ENCODE results near the gene CSTPP1.
"Not testable (repeated sequence)": the region's sequence is repeated elsewhere in the genome, so short reads cannot be mapped to it uniquely, and the experiment has no call there.

Gene CSTPP1

GRCh38 chr11:47109727-47110246 is 173.2 kb downstream of the CSTPP1 start:
- Histone ChIP-seq H3K4me3 (ENCODE audit: low read depth in 1 of 2, low read length in 2 of 2) (no peak overlapping the region), H3K36me3 (ENCODE audit: insufficient read depth, low read length) (no peaks in the 10 kb centered on the region), H3K9me3 (ENCODE audit: insufficient read depth, low read length, severe bottlenecking) (no peaks in the 10 kb centered on the region), H3K27ac (ENCODE audit: low read length) (no peak overlapping the region), H3K79me2 (ENCODE audit: insufficient read depth, low read length) (no peaks in the 10 kb centered on the region), H4K20me1 (ENCODE audit: insufficient read depth, low read length) (no peaks in the 10 kb centered on the region), H3K9ac (ENCODE audit: low read depth, low read length) (no peak overlapping the region), H3K27me3 (ENCODE audit: insufficient read depth, low read length, poor library complexity) (no peaks in the 10 kb centered on the region), H2AFZ (ENCODE audit: low read depth, low read length) (no peak overlapping the region), H3K4me1 (ENCODE audit: insufficient read depth, low read length) (no peaks in the 10 kb centered on the region), H3K4me2 (ENCODE audit: insufficient read depth, low read length) (no peak overlapping the region)
- DNase-seq = no peak
- no peak for ATAC-seq (ENCODE audit: insufficient read depth, low read depth)
- TF ChIP-seq, protein P1, sequence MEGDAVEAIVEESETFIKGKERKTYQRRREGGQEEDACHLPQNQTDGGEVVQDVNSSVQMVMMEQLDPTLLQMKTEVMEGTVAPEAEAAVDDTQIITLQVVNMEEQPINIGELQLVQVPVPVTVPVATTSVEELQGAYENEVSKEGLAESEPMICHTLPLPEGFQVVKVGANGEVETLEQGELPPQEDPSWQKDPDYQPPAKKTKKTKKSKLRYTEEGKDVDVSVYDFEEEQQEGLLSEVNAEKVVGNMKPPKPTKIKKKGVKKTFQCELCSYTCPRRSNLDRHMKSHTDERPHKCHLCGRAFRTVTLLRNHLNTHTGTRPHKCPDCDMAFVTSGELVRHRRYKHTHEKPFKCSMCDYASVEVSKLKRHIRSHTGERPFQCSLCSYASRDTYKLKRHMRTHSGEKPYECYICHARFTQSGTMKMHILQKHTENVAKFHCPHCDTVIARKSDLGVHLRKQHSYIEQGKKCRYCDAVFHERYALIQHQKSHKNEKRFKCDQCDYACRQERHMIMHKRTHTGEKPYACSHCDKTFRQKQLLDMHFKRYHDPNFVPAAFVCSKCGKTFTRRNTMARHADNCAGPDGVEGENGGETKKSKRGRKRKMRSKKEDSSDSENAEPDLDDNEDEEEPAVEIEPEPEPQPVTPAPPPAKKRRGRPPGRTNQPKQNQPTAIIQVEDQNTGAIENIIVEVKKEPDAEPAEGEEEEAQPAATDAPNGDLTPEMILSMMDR (IDR thresholded peaks at IDR 0.05; ENCODE audit: borderline replicate concordance, extremely low read depth, low read length, poor library complexity, severe bottlenecking) = no peak
- no peak for TF ChIP-seq EZH2 (IDR thresholded peaks at IDR 0.05; ENCODE audit: borderline replicate concordance, low read depth, low read length, severe bottlenecking)

- Histone ChIP-seq H3K27ac (ENCODE audit: low read length) (no peak overlapping the region), H3K4me1 (ENCODE audit: insufficient read depth, low read length) (no peaks in the 10 kb centered on the region), H4K20me1 (ENCODE audit: insufficient read depth, low read length) (no peaks in the 10 kb centered on the region), H3K4me2 (ENCODE audit: insufficient read depth, low read length) (no peak overlapping the region), H3K36me3 (ENCODE audit: insufficient read depth, low read length) (no peaks in the 10 kb centered on the region), H3K9ac (ENCODE audit: low read depth, low read length) (no peak overlapping the region), H3K27me3 (ENCODE audit: insufficient read depth, low read length, poor library complexity) (no peaks in the 10 kb centered on the region), H3K4me3 (ENCODE audit: low read depth in 1 of 2, low read length in 2 of 2) (no peak overlapping the region), H3K79me2 (ENCODE audit: insufficient read depth, low read length) (no peaks in the 10 kb centered on the region), H2AFZ (ENCODE audit: low read depth, low read length) (no peak overlapping the region), H3K9me3 (ENCODE audit: insufficient read depth, low read length, severe bottlenecking) (no peaks in the 10 kb centered on the region)
- ATAC-seq (ENCODE audit: insufficient read depth, low read depth) (no peak), DNase-seq (no peak)
- TF ChIP-seq EZH2 (IDR thresholded peaks at IDR 0.05; ENCODE audit: borderline replicate concordance, low read depth, low read length, severe bottlenecking) = no peak
- TF ChIP-seq, protein P1 (IDR thresholded peaks at IDR 0.05; ENCODE audit: borderline replicate concordance, extremely low read depth, low read length, poor library complexity, severe bottlenecking) = no peak
Observed at GRCh38 chr11:47111318-47111804, 174.8 kb downstream of the CSTPP1 start.

DNA sequence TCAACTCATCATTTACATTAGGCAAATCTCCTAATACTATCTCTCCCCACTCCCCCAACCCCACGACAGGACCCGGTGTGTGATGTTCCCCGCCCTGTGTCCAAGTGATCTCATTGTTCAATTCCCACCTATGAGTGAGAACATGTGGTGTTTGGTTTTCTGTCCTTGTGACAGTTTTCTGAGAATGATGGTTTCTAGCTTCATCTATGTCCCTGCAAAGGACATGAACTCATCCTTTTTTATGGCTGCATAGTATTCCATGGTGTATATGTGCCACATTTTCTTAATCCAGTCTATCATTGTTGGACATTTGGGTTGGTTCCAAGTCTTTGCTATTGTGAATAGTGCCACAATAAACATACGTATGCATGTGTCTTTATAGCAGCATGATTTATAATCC is 176.4 kb downstream of the CSTPP1 start:
- not testable (repeated sequence) for H3K27me3 ChIP-seq (ENCODE audit: insufficient read depth, low read length, poor library complexity); H3K36me3 ChIP-seq (ENCODE audit: insufficient read depth, low read length)

GRCh38 chr11:47118958-47119688 is 182.6 kb downstream of the CSTPP1 start:
- H3K27me3 ChIP-seq (ENCODE audit: insufficient read depth, low read length, poor library complexity); H3K4me3 ChIP-seq (ENCODE audit: low read depth in 1 of 2, low read length in 2 of 2); H3K9me3 ChIP-seq (ENCODE audit: insufficient read depth, low read length, severe bottlenecking); H3K79me2 ChIP-seq (ENCODE audit: insufficient read depth, low read length); H3K27ac ChIP-seq (ENCODE audit: low read length); H3K4me2 ChIP-seq (ENCODE audit: insufficient read depth, low read length); H3K36me3 ChIP-seq (ENCODE audit: insufficient read depth, low read length); H3K9ac ChIP-seq (ENCODE audit: low read depth, low read length); ATAC-seq (ENCODE audit: insufficient read depth, low read depth); H3K4me1 ChIP-seq (ENCODE audit: insufficient read depth, low read length); H4K20me1 ChIP-seq (ENCODE audit: insufficient read depth, low read length); H2AFZ ChIP-seq (ENCODE audit: low read depth, low read length); DNase-seq: not testable (repeated sequence)

More for the DNA sequence above, 176.4 kb downstream of the CSTPP1 start:
- H3K4me1 ChIP-seq (ENCODE audit: insufficient read depth, low read length); ATAC-seq (ENCODE audit: insufficient read depth, low read depth); H2AFZ ChIP-seq (ENCODE audit: low read depth, low read length); H4K20me1 ChIP-seq (ENCODE audit: insufficient read depth, low read length); H3K9me3 ChIP-seq (ENCODE audit: insufficient read depth, low read length, severe bottlenecking); H3K79me2 ChIP-seq (ENCODE audit: insufficient read depth, low read length); H3K27ac ChIP-seq (ENCODE audit: low read length); H3K9ac ChIP-seq (ENCODE audit: low read depth, low read length); H3K4me2 ChIP-seq (ENCODE audit: insufficient read depth, low read length); H3K4me3 ChIP-seq (ENCODE audit: low read depth in 1 of 2, low read length in 2 of 2); DNase-seq: not testable (repeated sequence)

Data from DND-41 (cell line).